OCI-LY3 (cell line): ENCODE results near the gene TULP4.

Source experiments
- H2AFZ ChIP-seq: fragments of 200-600, 300-600 bp; shearing (Covaris generic); 2 replicates; pipeline ENCODE4 v1.6.0; 2014; ENCODE audit warnings: antibody characterized with exemption, low read depth, low read length
- H3K27ac ChIP-seq: fragments of 200-600, 300-600 bp; sonication (generic); 2 replicates; pipeline ENCODE4 v1.5.1; 2014; ENCODE audit warnings: mild to moderate bottlenecking, low read length, moderate library complexity, mixed read lengths
- H3K27me3 ChIP-seq: fragments of 200-600, 300-600 bp; sonication (generic); 2 replicates; pipeline ENCODE4 v1.6.1; 2014; ENCODE audit warnings: low read depth, low read length, mixed read lengths
- H3K36me3 ChIP-seq: fragments of 200-600, 300-600 bp; sonication (generic); replicated peaks from 2 replicates; pipeline ENCODE3; 2014; ENCODE audit warnings: low read depth, low read length, mixed read lengths
- H3K4me1 ChIP-seq: fragments of 300-600, 200-600 bp; sonication (generic); 2 replicates; pipeline ENCODE4 v1.6.1; 2014; ENCODE audit warnings: low read length, mixed read lengths
- H3K4me2 ChIP-seq: fragments of 200-600, 300-600 bp; sonication (generic); 2 replicates; pipeline ENCODE4 v1.6.1; 2014; ENCODE audit warnings: low read length, mixed read lengths
- H3K4me3 ChIP-seq: fragments of 300-600, 200-600 bp; sonication (generic); 2 replicates; pipeline ENCODE4 v1.5.1; 2014; ENCODE audit warnings: antibody characterized with exemption, mild to moderate bottlenecking, low read length, moderate library complexity
- H3K79me2 ChIP-seq: fragments of 300-600, 200-600 bp; shearing (Covaris generic); 2 replicates; pipeline ENCODE4 v1.6.1; 2014; ENCODE audit warnings: mild to moderate bottlenecking, low read length, mixed read lengths
- H3K9ac ChIP-seq: fragments of 300-600, 200-600 bp; shearing (Covaris generic); 2 replicates; pipeline ENCODE4 v1.6.0; 2014; ENCODE audit warnings: mild to moderate bottlenecking, low read length, moderate library complexity
- H3K9me3 ChIP-seq: fragments of 200-600, 300-600 bp; shearing (Covaris generic); 2 replicates; pipeline ENCODE4 v1.6.1; 2014; ENCODE audit warnings: low read length, mixed read lengths; ENCODE audit not compliant: insufficient read depth
- H4K20me1 ChIP-seq: fragments of 200-600, 300-600 bp; sonication (generic); 2 replicates; pipeline ENCODE4 v1.6.1; 2016; ENCODE audit warnings: low read length, mixed read lengths; ENCODE audit not compliant: insufficient read depth
- EZH2phosphoT487 ChIP-seq: fragments of 200-600 bp; shearing (Covaris generic); IDR thresholded peaks from 2 replicates; pipeline ENCODE4 v1.6.1; 2018; ENCODE audit warnings: antibody characterized with exemption, mixed run types, low read depth
- TF ChIP-seq, protein P1 (sequence below): fragments of 200-600, 300-600 bp; sonication (generic); IDR thresholded peaks from 2 replicates; pipeline ENCODE4 v1.5.1; 2014; ENCODE audit warnings: antibody characterized with exemption, low read length, low read depth

The TULP4 gene

DNA sequence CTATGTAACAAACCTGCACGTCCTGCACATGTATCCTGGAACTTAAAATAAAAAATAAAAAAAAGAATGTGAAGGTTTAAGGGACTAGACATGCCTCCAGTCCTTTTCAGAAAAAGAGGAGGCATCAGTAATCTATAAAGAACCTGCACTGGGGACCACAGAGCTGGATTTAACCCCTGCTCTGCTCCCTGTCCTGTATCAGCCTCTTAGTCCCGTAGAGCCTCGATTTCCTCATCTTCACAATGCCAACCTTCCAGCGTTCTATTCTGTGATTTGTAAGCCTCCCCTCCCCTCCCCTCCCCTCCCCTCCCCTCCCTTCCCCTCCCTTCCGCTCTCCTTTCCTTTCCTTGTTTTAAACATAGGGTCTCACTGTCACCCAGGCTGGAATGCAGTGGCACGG, 216.6 kb downstream of the TULP4 start:
- Histone ChIP-seq H3K4me3 (no peak overlapping the region), H3K4me1 (no peaks in the 10 kb centered on the region), H4K20me1 (no peaks in the 10 kb centered on the region), H3K27me3 (no peaks in the 10 kb centered on the region), H3K79me2 (no peaks in the 10 kb centered on the region), H3K4me2 (no peak overlapping the region), H3K9ac (no peak overlapping the region), H2AFZ (no peak overlapping the region), H3K27ac (no peak overlapping the region), H3K36me3 (no peaks in the 10 kb centered on the region), H3K9me3 (no peaks in the 10 kb centered on the region)
- TF ChIP-seq EZH2phosphoT487: no peak
- TF ChIP-seq, protein P1, sequence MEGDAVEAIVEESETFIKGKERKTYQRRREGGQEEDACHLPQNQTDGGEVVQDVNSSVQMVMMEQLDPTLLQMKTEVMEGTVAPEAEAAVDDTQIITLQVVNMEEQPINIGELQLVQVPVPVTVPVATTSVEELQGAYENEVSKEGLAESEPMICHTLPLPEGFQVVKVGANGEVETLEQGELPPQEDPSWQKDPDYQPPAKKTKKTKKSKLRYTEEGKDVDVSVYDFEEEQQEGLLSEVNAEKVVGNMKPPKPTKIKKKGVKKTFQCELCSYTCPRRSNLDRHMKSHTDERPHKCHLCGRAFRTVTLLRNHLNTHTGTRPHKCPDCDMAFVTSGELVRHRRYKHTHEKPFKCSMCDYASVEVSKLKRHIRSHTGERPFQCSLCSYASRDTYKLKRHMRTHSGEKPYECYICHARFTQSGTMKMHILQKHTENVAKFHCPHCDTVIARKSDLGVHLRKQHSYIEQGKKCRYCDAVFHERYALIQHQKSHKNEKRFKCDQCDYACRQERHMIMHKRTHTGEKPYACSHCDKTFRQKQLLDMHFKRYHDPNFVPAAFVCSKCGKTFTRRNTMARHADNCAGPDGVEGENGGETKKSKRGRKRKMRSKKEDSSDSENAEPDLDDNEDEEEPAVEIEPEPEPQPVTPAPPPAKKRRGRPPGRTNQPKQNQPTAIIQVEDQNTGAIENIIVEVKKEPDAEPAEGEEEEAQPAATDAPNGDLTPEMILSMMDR: no peak

GRCh38 chr6:158529629-158530028, 217.4 kb downstream of the TULP4 start:
- H4K20me1 ChIP-seq: no peaks in the 10 kb centered on the region
- H3K4me2 ChIP-seq: no peak overlapping the region
- H3K36me3 ChIP-seq: no peaks in the 10 kb centered on the region
- no peak overlapping the region for H2AFZ ChIP-seq
- no peaks in the 10 kb centered on the region for H3K79me2 ChIP-seq
- H3K27ac ChIP-seq: no peak overlapping the region
- H3K4me3 ChIP-seq: no peak overlapping the region
- TF ChIP-seq, protein P1: no peak
- no peak for TF ChIP-seq EZH2phosphoT487
- no peaks in the 10 kb centered on the region for H3K4me1 ChIP-seq
- no peak overlapping the region for H3K9ac ChIP-seq
- no peaks in the 10 kb centered on the region for H3K27me3 ChIP-seq
- no peaks in the 10 kb centered on the region for H3K9me3 ChIP-seq

- H3K9ac ChIP-seq: no peak overlapping the region
- H3K27ac ChIP-seq: no peak overlapping the region
- H3K27me3 ChIP-seq: no peaks in the 10 kb centered on the region
- no peaks in the 10 kb centered on the region for H3K36me3 ChIP-seq
- no peaks in the 10 kb centered on the region for H3K79me2 ChIP-seq
- no peak for TF ChIP-seq EZH2phosphoT487
- TF ChIP-seq, protein P1: no peak
- no peak overlapping the region for H2AFZ ChIP-seq
- no peaks in the 10 kb centered on the region for H3K4me1 ChIP-seq
- no peak overlapping the region for H3K4me2 ChIP-seq
- no peaks in the 10 kb centered on the region for H3K9me3 ChIP-seq
- H4K20me1 ChIP-seq: no peaks in the 10 kb centered on the region
- H3K4me3 ChIP-seq: no peak overlapping the region
Observed at GRCh38 chr6:158531566-158531965, 219.3 kb downstream of the TULP4 start.

DNA sequence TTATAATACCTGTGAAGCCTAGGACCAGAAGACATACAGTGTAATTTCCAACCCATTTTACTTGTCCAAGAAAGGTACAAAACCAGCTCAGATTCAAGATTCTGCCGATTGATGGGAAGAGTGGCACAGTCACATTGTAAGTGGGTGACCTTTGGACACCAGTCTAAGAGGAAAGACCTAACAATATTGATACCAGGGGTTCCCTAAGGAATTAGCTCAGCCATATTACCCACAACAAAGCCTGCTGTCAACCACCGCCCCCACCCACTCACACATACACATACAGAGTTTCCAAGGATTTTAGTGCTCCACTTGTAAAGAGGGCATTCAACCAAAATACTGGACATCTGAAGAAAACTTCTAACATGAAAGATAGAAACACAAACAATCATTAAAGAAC, 219.7 kb downstream of the TULP4 start:
- Histone ChIP-seq H3K79me2 (no peaks in the 10 kb centered on the region), H3K27me3 (no peaks in the 10 kb centered on the region), H3K4me1 (no peaks in the 10 kb centered on the region), H2AFZ (no peak overlapping the region), H4K20me1 (no peaks in the 10 kb centered on the region), H3K9ac (no peak overlapping the region), H3K4me3 (no peak overlapping the region), H3K4me2 (no peak overlapping the region), H3K36me3 (no peaks in the 10 kb centered on the region), H3K27ac (no peak overlapping the region), H3K9me3 (no peaks in the 10 kb centered on the region)
- TF ChIP-seq, protein P1: no peak
- no peak for TF ChIP-seq EZH2phosphoT487
